Measurements from ENCODE around the gene EEF2K.
"Not testable (repeated sequence)": the region's sequence is repeated elsewhere in the genome, so short reads cannot be mapped to it uniquely, and the experiment has no call there.

EEF2K gene

GRCh38 chr16:22297871-22298733, 92.0 kb downstream of the EEF2K start:
- DNase-seq: peak; percentile 87

- DNase-seq: no peak
Measured at GRCh38 chr16:22299036-22299435, 93.0 kb downstream of the EEF2K start.

GRCh38 chr16:22300427-22301071, 94.5 kb downstream of the EEF2K start:
- DNase-seq: peak; percentile 50

GRCh38 chr16:22301423-22301822, 95.3 kb downstream of the EEF2K start:
- not testable (repeated sequence) for DNase-seq

GRCh38 chr16:22302776-22303363, 96.8 kb downstream of the EEF2K start:
- DNase-seq: no peak

- DNase-seq: no peak
Measured at GRCh38 chr16:22304411-22304810, 98.3 kb downstream of the EEF2K start.

GRCh38 chr16:22306788-22307187, 100.7 kb downstream of the EEF2K start:
- no peak for DNase-seq

GRCh38 chr16:22307838-22308237, 101.8 kb downstream of the EEF2K start:
- no peak for DNase-seq

- DNase-seq: no peak
Measured at GRCh38 chr16:22308824-22309520, 102.9 kb downstream of the EEF2K start.

- DNase-seq: no peak
Measured at GRCh38 chr16:22311520-22311919, 105.4 kb downstream of the EEF2K start.

- DNase-seq: no peak
Measured at GRCh38 chr16:22312897-22313781, 107.1 kb downstream of the EEF2K start.

GRCh38 chr16:22313876-22314470, 107.9 kb downstream of the EEF2K start:
- no peak for DNase-seq

- DNase-seq: no peak
Measured at GRCh38 chr16:22314661-22315626, 108.9 kb downstream of the EEF2K start.

GRCh38 chr16:22315979-22316378, 109.9 kb downstream of the EEF2K start:
- DNase-seq: no peak

GRCh38 chr16:22316411-22316811, 110.3 kb downstream of the EEF2K start:
- no peak for DNase-seq

- DNase-seq: no peak
Measured at GRCh38 chr16:22317001-22317530, 111.0 kb downstream of the EEF2K start.

GRCh38 chr16:22317625-22318024, 111.5 kb downstream of the EEF2K start:
- no peak for DNase-seq

GRCh38 chr16:22318690-22319358, 112.7 kb downstream of the EEF2K start:
- peak; percentile 70 for DNase-seq

- no peak for DNase-seq
Measured at GRCh38 chr16:22320572-22321339, 114.7 kb downstream of the EEF2K start.

All from CD4-positive, alpha-beta T cell treated with Interleukin-21 for 1 hour (primary cell).